Esophagus squamous epithelium (tissue), 5 donors: Measurements from ENCODE around the gene GUCY1A1. TPM values are rescaled to one million over a fixed set of nuclear protein-coding genes. Genes with fewer than 3 reads are reported as not detected.

Experiments used
- DNase-seq: peaks from one replicate; lab custom pipeline; 2025; lab: John Stamatoyannopoulos, UW
- H3K27ac ChIP-seq, 4 donors: fragments of 200-600 bp; sonication (generic); one replicate each; pipeline ENCODE4 v1.5.1; 2016 to 2019; ENCODE audit warnings: mild to moderate bottlenecking in 1 of 4
- H3K27me3 ChIP-seq, 4 donors: fragments of 200-600 bp; sonication (generic); 1 replicate in 3 of 4; 2 replicates in 1 of 4; pipeline versions ENCODE4 v1.5.1 to v1.6.0; 2017 to 2021; ENCODE audit warnings: antibody characterized with exemption in 1 of 4
- H3K36me3 ChIP-seq, 3 donors: fragments of 200-600 bp; sonication (generic); one replicate each; pipeline ENCODE4 v1.5.1; 2016 to 2019
- H3K4me1 ChIP-seq, 3 donors: fragments of 200-600 bp; sonication (generic); one replicate each; pipeline ENCODE4 v1.5.1; 2017 to 2019
- H3K4me3 ChIP-seq, 4 donors: fragments of 200-600 bp; sonication (generic); 1 replicate in 3 of 4; 2 replicates in 1 of 4; pipeline ENCODE4 v1.5.1; 2016 to 2019; ENCODE audit warnings: mild to moderate bottlenecking in 2 of 4, moderate library complexity in 1 of 4
- H3K9me3 ChIP-seq, 3 donors: fragments of 200-600 bp; sonication (generic); one replicate each; pipeline ENCODE4 v1.5.1; 2016 to 2019
- CTCF ChIP-seq, 6 experiments: fragments of 450-650 bp in 4 of 6; fragments of 200-600 bp in 2 of 6; sonication (generic) in 2 of 6; IDR thresholded peaks; one replicate each; pipeline ENCODE4 v1.5.1; 2016 to 2019; ENCODE audit warnings: antibody characterized with exemption in 6 of 6, mild to moderate bottlenecking in 4 of 6, moderate library complexity in 4 of 6
- POLR2A ChIP-seq, 4 donors: fragments of 450-650 bp; IDR thresholded peaks; one replicate each; pipeline ENCODE4 v1.6.1; 2017; ENCODE audit warnings: antibody characterized with exemption in 4 of 4, mild to moderate bottlenecking in 4 of 4, moderate library complexity in 3 of 4
- WGBS, 2 donors: methylation state at CpG; one replicate each; pipeline ENCODE4 v1.1.5; 2018; 5-methylcytosine and 5-hydroxymethylcytosine counted together
- intact Hi-C: fragments of 100-400 bp; cut with DNase I; formaldehyde crosslinking; loops from one replicate; pipeline ENCODE4 v1.15.0; 2022
- total RNA-seq, 4 donors: library from RNA; depleted of rRNA; stranded (reverse); fragments of >200 nt; gene quantifications; one replicate each; pipeline ENCODE4 v1.1.0, GENCODE V29; 2016
- donor health status: DM: yes; HTN: yes; CAD: no.

GUCY1A1 gene
- total RNA-seq, 4 donors from 2014 or later: 0.45 to 8.6 (median 5.1) TPM

- H3K27ac ChIP-seq: no peak overlapping the region
- H3K4me1 ChIP-seq: peaks cover under 1 to 22% (median 13%) of the 10 kb centered on the region in 3 donors
- TF ChIP-seq CTCF (IDR thresholded peaks at IDR 0.05): no peak
- TF ChIP-seq POLR2A (IDR thresholded peaks at IDR 0.05): no peak
- H3K36me3 ChIP-seq: no peaks in the 10 kb centered on the region
- H3K27me3 ChIP-seq: peaks cover 0 to 18% (median 0%) of the 10 kb centered on the region in 4 donors
- WGBS, 2 donors: 58 to 75% methylated on average over 2 of the region's 2 CpGs
- no peak overlapping the region for H3K4me3 ChIP-seq
- H3K9me3 ChIP-seq: no peaks in the 10 kb centered on the region
- no peak for DNase-seq
- intact Hi-C loops: no loop called here
Observed at GRCh38 chr4:155763551-155763950, 96.9 kb downstream of the GUCY1A1 start.

DNA sequence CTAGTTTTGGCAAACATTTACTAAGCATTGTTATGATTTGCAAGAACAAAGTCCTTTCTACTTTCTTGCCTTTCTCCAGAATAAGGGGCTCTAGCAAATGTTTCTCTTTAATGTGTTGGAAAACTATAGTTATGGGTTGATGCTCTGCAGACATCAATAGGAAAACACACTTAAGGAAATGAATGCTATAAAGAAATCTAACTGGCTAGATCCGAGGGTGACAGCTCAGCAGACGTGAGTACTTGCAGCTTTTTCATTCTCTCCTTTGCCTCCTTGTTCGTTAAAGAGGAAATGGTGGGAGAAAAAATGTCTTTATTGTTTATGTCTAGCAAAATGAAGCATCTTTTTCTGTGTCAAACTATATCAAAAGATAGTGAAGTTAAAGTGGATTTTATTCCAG is 98.5 kb downstream of the GUCY1A1 start:
- Histone ChIP-seq H3K4me1 (peaks cover 0 to 6% (median 0%) of the 10 kb centered on the region in 3 donors), H3K9me3 (no peaks in the 10 kb centered on the region), H3K4me3 (no peak overlapping the region), H3K27ac (no peak overlapping the region), H3K27me3 (peaks cover 0 to 3% (median 0%) of the 10 kb centered on the region in 4 donors), H3K36me3 (no peaks in the 10 kb centered on the region)
- WGBS, 2 donors: 52 to 60% methylated on average over 3 of the region's 3 CpGs
- intact Hi-C loops: no loop called here
- DNase-seq: no peak
- TF ChIP-seq CTCF (IDR thresholded peaks at IDR 0.05): no peak
- TF ChIP-seq POLR2A (IDR thresholded peaks at IDR 0.05): no peak

DNA sequence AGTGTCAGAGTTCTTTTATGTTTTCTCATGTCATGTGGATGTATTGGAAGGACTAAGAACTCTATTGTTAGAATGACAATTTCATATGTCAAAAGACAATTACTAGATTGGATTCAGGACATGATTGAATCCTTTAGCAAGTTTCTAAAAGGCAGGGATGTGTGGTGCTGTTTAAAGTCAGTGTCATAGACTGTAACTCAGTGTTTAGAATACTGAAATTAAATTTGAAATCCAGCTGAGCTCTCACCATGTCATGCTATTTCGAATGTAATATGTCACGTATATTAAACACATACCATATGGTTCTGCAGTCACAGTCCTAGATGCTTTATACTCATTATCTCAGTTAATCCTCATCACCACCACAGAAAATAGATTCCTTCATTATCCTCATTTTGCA is 100.0 kb downstream of the GUCY1A1 start:
- Histone ChIP-seq H3K36me3 (no peaks in the 10 kb centered on the region), H3K9me3 (no peaks in the 10 kb centered on the region), H3K27ac (no peak overlapping the region), H3K27me3 (no peaks in the 10 kb centered on the region), H3K4me3 (no peak overlapping the region), H3K4me1 (no peaks in the 10 kb centered on the region)
- no peak for TF ChIP-seq CTCF (IDR thresholded peaks at IDR 0.05)
- TF ChIP-seq POLR2A (IDR thresholded peaks at IDR 0.05): no peak
- WGBS, 2 donors: 67 to 75% methylated on average over 2 of the region's 2 CpGs
- intact Hi-C loops: no loop called here
- no peak for DNase-seq

GRCh38 chr4:155768370-155768769 is 101.7 kb downstream of the GUCY1A1 start:
- no peaks in the 10 kb centered on the region for H3K36me3 ChIP-seq
- H3K4me3 ChIP-seq: no peak overlapping the region
- no peak overlapping the region for H3K27ac ChIP-seq
- no peak for TF ChIP-seq CTCF (IDR thresholded peaks at IDR 0.05)
- TF ChIP-seq POLR2A (IDR thresholded peaks at IDR 0.05): no peak
- intact Hi-C loops: no loop called here
- no peaks in the 10 kb centered on the region for H3K27me3 ChIP-seq
- no peaks in the 10 kb centered on the region for H3K9me3 ChIP-seq
- DNase-seq: no peak
- peaks cover 0 to 13% (median 4%) of the 10 kb centered on the region in 3 donors for H3K4me1 ChIP-seq

DNA sequence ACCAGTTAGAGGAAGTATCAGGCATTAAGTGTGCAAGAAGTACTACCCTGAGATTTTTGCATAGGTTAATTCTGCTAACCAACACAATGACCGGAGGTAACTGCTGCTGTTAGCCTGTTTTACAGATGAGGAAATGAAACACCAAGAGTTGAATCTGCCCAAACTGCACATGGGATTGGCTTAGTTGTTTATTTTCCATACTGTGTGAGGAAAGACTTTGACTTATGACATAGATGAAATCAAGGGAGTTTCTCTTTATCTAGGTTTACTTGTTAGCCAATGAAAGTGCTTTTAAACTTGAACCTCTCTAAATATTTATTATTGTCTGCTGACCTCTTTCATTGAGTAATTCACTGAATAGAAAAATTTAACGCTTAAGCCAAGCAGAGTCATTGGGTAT is 102.4 kb downstream of the GUCY1A1 start:
- Histone ChIP-seq H3K27ac (no peak overlapping the region), H3K4me3 (no peak overlapping the region), H3K9me3 (no peaks in the 10 kb centered on the region), H3K36me3 (no peaks in the 10 kb centered on the region), H3K27me3 (no peaks in the 10 kb centered on the region), H3K4me1 (peaks cover 0 to 20% (median 9%) of the 10 kb centered on the region in 3 donors)
- no peak for DNase-seq
- intact Hi-C loops: no loop called here
- 69 to 78% methylated on average over 2 of the region's 2 CpGs for WGBS, 2 donors
- TF ChIP-seq CTCF (IDR thresholded peaks at IDR 0.05) (no peak), POLR2A (IDR thresholded peaks at IDR 0.05) (no peak)
